ENCODE results near the gene TMEM213. TPM values are rescaled to one million over a fixed set of nuclear protein-coding genes. Genes with fewer than 3 reads are reported as not detected.

TMEM213 gene
- total RNA-seq, 3 donors from 2014 or later (not counting 1 experiment from before 2014, with no cell fraction given), result not detected

GRCh38 chr7:138886501-138886917, 88.7 kb downstream of the TMEM213 start:
- Histone ChIP-seq H3K4me3 (ENCODE audit: low read length) (no peak overlapping the region), H3K9me3 (ENCODE audit: control insufficient read depth, insufficient read depth, low read length) (no peaks in the 10 kb centered on the region), H3K4me1 (ENCODE audit: control insufficient read depth, insufficient read depth, low read length) (peaks cover 5% of the 10 kb centered on the region), H3K27ac (ENCODE audit: low read length) (peak overlapping the region; percentile 22), H3K36me3 (ENCODE audit: control insufficient read depth, insufficient read depth, low read length) (no peaks in the 10 kb centered on the region), H3K27me3 (ENCODE audit: control insufficient read depth, insufficient read depth, low read length) (no peaks in the 10 kb centered on the region)
- Mint-ChIP-seq H3K4me3 (no peak overlapping the region), H3K9me3 (no peaks in the 10 kb centered on the region), H3K27ac (peak overlapping the region; percentile 51 to 81), H3K4me1 (peaks cover 5 to 6% of the 10 kb centered on the region in 2 donors), H3K36me3 (no peaks in the 10 kb centered on the region), H3K27me3 (ENCODE audit: low read depth in 2 of 2) (peaks cover 0 to 15% of the 10 kb centered on the region in 2 donors)
- intact Hi-C loops (cut with micrococcal nuclease), result loop anchor here (1.0 to 5.0 kb wide), 2 partner anchors 189 to 241 kb away; no protein-coding TSS in a partner anchor
- DNase-seq (peak in 1 of 2 donors; percentile 87), ATAC-seq (peak; percentile 77 to 97 (median 87))
- 19% methylated on average over 4 of the region's 4 CpGs for WGBS (ENCODE audit: insufficient coverage)
- TF ChIP-seq, protein P1, sequence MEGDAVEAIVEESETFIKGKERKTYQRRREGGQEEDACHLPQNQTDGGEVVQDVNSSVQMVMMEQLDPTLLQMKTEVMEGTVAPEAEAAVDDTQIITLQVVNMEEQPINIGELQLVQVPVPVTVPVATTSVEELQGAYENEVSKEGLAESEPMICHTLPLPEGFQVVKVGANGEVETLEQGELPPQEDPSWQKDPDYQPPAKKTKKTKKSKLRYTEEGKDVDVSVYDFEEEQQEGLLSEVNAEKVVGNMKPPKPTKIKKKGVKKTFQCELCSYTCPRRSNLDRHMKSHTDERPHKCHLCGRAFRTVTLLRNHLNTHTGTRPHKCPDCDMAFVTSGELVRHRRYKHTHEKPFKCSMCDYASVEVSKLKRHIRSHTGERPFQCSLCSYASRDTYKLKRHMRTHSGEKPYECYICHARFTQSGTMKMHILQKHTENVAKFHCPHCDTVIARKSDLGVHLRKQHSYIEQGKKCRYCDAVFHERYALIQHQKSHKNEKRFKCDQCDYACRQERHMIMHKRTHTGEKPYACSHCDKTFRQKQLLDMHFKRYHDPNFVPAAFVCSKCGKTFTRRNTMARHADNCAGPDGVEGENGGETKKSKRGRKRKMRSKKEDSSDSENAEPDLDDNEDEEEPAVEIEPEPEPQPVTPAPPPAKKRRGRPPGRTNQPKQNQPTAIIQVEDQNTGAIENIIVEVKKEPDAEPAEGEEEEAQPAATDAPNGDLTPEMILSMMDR (IDR thresholded peaks at IDR 0.05), result peak; percentile 82

- Mint-ChIP-seq H3K36me3 (no peaks in the 10 kb centered on the region), H3K4me3 (no peak overlapping the region), H3K27ac (no peak overlapping the region), H3K4me1 (peaks cover 5 to 6% of the 10 kb centered on the region in 2 donors), H3K27me3 (ENCODE audit: low read depth in 2 of 2) (peaks cover 0 to 11% of the 10 kb centered on the region in 2 donors), H3K9me3 (no peaks in the 10 kb centered on the region)
- Histone ChIP-seq H3K4me1 (ENCODE audit: control insufficient read depth, insufficient read depth, low read length) (peaks cover 5% of the 10 kb centered on the region), H3K27me3 (ENCODE audit: control insufficient read depth, insufficient read depth, low read length) (no peaks in the 10 kb centered on the region), H3K4me3 (ENCODE audit: low read length) (no peak overlapping the region), H3K36me3 (ENCODE audit: control insufficient read depth, insufficient read depth, low read length) (no peaks in the 10 kb centered on the region), H3K27ac (ENCODE audit: low read length) (no peak overlapping the region), H3K9me3 (ENCODE audit: control insufficient read depth, insufficient read depth, low read length) (no peaks in the 10 kb centered on the region)
- DNase-seq (no peak), ATAC-seq (no peak)
- intact Hi-C loops (cut with micrococcal nuclease), result loop anchor here (5.0 kb wide), 1 partner anchor 240 kb away; no protein-coding TSS in a partner anchor
- 98% methylated on average over 5 of the region's 9 CpGs for WGBS (ENCODE audit: insufficient coverage)
- TF ChIP-seq, protein P1 (IDR thresholded peaks at IDR 0.05), result no peak
These were observed 89.4 kb downstream of the TMEM213 start for GRCh38 chr7:138887085-138887710.

Other genes with a start within 250 kb of the TMEM213 start
- gene SVOPL, start 96.6 kb upstream of the TMEM213 start, total RNA-seq, result not detected
- gene ATP6V0A4, start 202 bp downstream of the TMEM213 start, total RNA-seq, result not detected
- under 1 TPM; 0.08 to 0.09 (median 0.09) TPM for gene KIAA1549, start 183.4 kb downstream of the TMEM213 start, total RNA-seq
- gene ZC3HAV1L, start 238.0 kb downstream of the TMEM213 start, total RNA-seq, result 1 to 10 TPM in 2 of 3 donors, under 1 TPM in 1; 0.75 to 2.3 (median 1.1) TPM

All from natural killer cell (primary cell).